ENCODE measurements around the gene CRIM1.

GRCh38 chr2:36415381-36416022 lies 59.9 kb downstream of the CRIM1 start:
- TF ChIP-seq E2F4 (CRISPR knock-in tag; IDR thresholded peaks at IDR 0.05; ENCODE audit: borderline replicate concordance, low read depth) (no peak), CTCF (IDR thresholded peaks at IDR 0.05) (no peak), STAT6 (CRISPR knock-in tag; conservative IDR thresholded peaks at IDR 0.05; ENCODE audit: low read depth) (no peak), MLX (CRISPR knock-in tag; IDR thresholded peaks at IDR 0.05) (no peak), KAT7 (CRISPR knock-in tag; IDR thresholded peaks at IDR 0.05; ENCODE audit: borderline replicate concordance) (no peak), ZNF263 (CRISPR knock-in tag; IDR thresholded peaks at IDR 0.05; ENCODE audit: low read depth) (no peak), SMAD4 (CRISPR knock-in tag; IDR thresholded peaks at IDR 0.05) (no peak)
